ENCODE measurements around the gene ZNF280D.

DNA sequence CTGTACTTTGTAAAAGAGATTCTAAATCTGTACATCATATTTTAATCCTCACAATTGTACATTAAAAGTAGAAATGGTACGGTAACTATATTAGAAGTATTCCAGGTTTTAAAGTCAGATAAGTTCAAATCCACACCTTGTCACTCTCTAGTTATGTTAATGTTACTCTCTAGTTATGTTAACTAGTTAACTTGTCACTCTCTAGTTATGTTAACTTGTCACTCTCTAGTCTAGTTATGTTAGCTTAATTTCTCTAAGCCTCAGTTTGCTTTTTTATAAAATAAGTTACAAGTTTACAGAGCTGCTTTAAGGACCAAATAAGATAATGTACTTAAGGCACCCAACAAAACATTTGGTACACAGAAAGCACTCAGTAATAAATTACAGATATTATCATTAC lies 42.6 kb downstream of the ZNF280D start:
- TF ChIP-seq, protein P1, sequence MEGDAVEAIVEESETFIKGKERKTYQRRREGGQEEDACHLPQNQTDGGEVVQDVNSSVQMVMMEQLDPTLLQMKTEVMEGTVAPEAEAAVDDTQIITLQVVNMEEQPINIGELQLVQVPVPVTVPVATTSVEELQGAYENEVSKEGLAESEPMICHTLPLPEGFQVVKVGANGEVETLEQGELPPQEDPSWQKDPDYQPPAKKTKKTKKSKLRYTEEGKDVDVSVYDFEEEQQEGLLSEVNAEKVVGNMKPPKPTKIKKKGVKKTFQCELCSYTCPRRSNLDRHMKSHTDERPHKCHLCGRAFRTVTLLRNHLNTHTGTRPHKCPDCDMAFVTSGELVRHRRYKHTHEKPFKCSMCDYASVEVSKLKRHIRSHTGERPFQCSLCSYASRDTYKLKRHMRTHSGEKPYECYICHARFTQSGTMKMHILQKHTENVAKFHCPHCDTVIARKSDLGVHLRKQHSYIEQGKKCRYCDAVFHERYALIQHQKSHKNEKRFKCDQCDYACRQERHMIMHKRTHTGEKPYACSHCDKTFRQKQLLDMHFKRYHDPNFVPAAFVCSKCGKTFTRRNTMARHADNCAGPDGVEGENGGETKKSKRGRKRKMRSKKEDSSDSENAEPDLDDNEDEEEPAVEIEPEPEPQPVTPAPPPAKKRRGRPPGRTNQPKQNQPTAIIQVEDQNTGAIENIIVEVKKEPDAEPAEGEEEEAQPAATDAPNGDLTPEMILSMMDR (IDR thresholded peaks at IDR 0.05) = no peak
- TF ChIP-seq EP300 (IDR thresholded peaks at IDR 0.05) (no peak), CHD2 (IDR thresholded peaks at IDR 0.05; ENCODE audit: low read length, partially characterized antibody) (no peak)
- TF ChIP-seq, protein P2, sequence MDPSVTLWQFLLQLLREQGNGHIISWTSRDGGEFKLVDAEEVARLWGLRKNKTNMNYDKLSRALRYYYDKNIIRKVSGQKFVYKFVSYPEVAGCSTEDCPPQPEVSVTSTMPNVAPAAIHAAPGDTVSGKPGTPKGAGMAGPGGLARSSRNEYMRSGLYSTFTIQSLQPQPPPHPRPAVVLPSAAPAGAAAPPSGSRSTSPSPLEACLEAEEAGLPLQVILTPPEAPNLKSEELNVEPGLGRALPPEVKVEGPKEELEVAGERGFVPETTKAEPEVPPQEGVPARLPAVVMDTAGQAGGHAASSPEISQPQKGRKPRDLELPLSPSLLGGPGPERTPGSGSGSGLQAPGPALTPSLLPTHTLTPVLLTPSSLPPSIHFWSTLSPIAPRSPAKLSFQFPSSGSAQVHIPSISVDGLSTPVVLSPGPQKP (IDR thresholded peaks at IDR 0.05; ENCODE audit: low read depth, low read length) = no peak
